ENCODE results near the gene ARMC9.

DNA sequence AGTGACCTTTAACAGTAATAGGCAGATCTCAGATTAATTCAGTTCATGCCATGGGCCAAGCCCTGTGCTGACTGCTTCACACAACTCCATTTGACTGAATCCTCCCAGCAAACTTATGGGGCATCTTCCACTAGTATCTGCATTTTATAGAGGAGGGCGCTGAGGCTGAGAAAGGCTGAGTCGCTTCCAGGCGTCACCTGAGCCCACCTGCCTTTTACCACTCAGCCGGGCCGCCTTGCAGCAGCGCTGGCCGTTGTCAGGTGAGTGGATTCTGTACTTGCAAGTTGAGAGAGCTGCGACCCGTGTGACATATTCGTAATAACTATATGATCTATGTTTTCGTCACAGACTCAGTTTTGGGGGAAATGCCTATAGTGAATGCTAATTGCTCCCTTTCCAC is 137.8 kb downstream of the ARMC9 start:
- TF ChIP-seq, protein P1, sequence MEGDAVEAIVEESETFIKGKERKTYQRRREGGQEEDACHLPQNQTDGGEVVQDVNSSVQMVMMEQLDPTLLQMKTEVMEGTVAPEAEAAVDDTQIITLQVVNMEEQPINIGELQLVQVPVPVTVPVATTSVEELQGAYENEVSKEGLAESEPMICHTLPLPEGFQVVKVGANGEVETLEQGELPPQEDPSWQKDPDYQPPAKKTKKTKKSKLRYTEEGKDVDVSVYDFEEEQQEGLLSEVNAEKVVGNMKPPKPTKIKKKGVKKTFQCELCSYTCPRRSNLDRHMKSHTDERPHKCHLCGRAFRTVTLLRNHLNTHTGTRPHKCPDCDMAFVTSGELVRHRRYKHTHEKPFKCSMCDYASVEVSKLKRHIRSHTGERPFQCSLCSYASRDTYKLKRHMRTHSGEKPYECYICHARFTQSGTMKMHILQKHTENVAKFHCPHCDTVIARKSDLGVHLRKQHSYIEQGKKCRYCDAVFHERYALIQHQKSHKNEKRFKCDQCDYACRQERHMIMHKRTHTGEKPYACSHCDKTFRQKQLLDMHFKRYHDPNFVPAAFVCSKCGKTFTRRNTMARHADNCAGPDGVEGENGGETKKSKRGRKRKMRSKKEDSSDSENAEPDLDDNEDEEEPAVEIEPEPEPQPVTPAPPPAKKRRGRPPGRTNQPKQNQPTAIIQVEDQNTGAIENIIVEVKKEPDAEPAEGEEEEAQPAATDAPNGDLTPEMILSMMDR (IDR thresholded peaks at IDR 0.05): no peak
- no peak for TF ChIP-seq POLR2A (IDR thresholded peaks at IDR 0.05)

Data from lower leg skin (tissue), 3 donors.